Spleen (tissue), 7 donors: ENCODE measurements around the gene SLIT1.

ENCODE experiments used
- POLR2A ChIP-seq, 3 donors: fragments of 450-650 bp; IDR thresholded peaks; one replicate each; pipeline ENCODE4 v1.5.1; 2017; ENCODE audit warnings: antibody characterized with exemption in 3 of 3, mild to moderate bottlenecking in 1 of 3
- POLR2AphosphoS5 ChIP-seq, 3 donors: sonication (generic); formaldehyde crosslinking; IDR thresholded peaks; one replicate each; pipeline ENCODE4 v1.5.1; 2017; ENCODE audit warnings: antibody characterized with exemption in 3 of 3
- TF ChIP-seq, protein P1 (sequence below), 11 experiments: fragments of 200-600 bp in 7 of 11; fragments of 450-650 bp in 4 of 11; sonication (generic) in 4 of 11; IDR thresholded peaks in 8 of 11; conservative IDR thresholded peaks in 3 of 11; 1 replicate in 7 of 11; 2 replicates in 4 of 11; pipeline versions ENCODE4 v1.4.0 to v1.8.0; 2016 to 2021; ENCODE audit warnings: antibody characterized with exemption in 11 of 11, inconsistent platforms in 4 of 11, mild to moderate bottlenecking in 1 of 11
- donor health status: DM: no; HTN: no; CAD: no; lungs with moderate emphysema.
- donor health status: DM: no; HTN: no; CAD: no.
- donor health status: DM: no; HTN: no; CAD: no.

GRCh38 chr10:97154781-97155180, 31.0 kb downstream of the SLIT1 start:
- TF ChIP-seq, protein P1, sequence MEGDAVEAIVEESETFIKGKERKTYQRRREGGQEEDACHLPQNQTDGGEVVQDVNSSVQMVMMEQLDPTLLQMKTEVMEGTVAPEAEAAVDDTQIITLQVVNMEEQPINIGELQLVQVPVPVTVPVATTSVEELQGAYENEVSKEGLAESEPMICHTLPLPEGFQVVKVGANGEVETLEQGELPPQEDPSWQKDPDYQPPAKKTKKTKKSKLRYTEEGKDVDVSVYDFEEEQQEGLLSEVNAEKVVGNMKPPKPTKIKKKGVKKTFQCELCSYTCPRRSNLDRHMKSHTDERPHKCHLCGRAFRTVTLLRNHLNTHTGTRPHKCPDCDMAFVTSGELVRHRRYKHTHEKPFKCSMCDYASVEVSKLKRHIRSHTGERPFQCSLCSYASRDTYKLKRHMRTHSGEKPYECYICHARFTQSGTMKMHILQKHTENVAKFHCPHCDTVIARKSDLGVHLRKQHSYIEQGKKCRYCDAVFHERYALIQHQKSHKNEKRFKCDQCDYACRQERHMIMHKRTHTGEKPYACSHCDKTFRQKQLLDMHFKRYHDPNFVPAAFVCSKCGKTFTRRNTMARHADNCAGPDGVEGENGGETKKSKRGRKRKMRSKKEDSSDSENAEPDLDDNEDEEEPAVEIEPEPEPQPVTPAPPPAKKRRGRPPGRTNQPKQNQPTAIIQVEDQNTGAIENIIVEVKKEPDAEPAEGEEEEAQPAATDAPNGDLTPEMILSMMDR (IDR thresholded peaks at IDR 0.05 in 8 of 11, conservative IDR thresholded peaks at IDR 0.05 in 3 of 11): no peak
- TF ChIP-seq POLR2AphosphoS5 (IDR thresholded peaks at IDR 0.05) (no peak), POLR2A (IDR thresholded peaks at IDR 0.05) (no peak)
